HL-60/S4 (cell line): ENCODE measurements around the gene NIM1K.
"Not testable (repeated sequence)": the region's sequence is repeated elsewhere in the genome, so short reads cannot be mapped to it uniquely, and the experiment has no call there.

Experiments used
- in situ Hi-C: fragments of 300-500 bp; cut with MboI; formaldehyde crosslinking; loops from 2 replicates; pipeline ENCODE4 v1.14.3; 2022; ENCODE audit warnings: low sequenced_read_pairs

The NIM1K gene

GRCh38 chr5:43227655-43228054 is 35.6 kb downstream of the NIM1K start:
- in situ Hi-C loops = no loop called here

GRCh38 chr5:43230707-43231106 is 38.7 kb downstream of the NIM1K start:
- in situ Hi-C loops = no loop called here

GRCh38 chr5:43231977-43232376 is 40.0 kb downstream of the NIM1K start:
- in situ Hi-C loops = no loop called here

- in situ Hi-C loops = no loop called here
Observed at GRCh38 chr5:43232943-43233833, 41.2 kb downstream of the NIM1K start.

DNA sequence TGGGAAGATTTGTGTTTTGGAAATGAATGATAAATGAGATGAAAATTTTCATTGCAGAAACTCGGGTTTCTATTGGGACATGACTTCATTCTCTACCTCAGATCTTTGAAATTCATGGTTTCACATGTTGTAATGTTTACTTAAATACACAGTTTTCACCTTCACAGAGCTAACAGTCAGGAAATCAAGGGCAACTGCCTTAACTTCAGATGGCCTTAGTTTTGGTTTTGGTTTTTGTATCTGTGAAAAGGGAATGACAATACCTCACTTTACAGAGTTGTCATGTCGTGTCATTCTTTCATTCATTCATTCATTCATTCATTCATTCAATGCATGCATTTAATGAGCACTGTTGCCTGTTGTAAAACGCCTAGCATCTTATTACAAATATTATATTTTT is 41.9 kb downstream of the NIM1K start:
- in situ Hi-C loops = no loop called here

GRCh38 chr5:43236653-43237355 is 44.8 kb downstream of the NIM1K start:
- in situ Hi-C loops = no loop called here

- in situ Hi-C loops = no loop called here
Observed at GRCh38 chr5:43242196-43242595, 50.2 kb downstream of the NIM1K start.

GRCh38 chr5:43243270-43243669 is 51.2 kb downstream of the NIM1K start:
- in situ Hi-C loops = no loop called here

DNA sequence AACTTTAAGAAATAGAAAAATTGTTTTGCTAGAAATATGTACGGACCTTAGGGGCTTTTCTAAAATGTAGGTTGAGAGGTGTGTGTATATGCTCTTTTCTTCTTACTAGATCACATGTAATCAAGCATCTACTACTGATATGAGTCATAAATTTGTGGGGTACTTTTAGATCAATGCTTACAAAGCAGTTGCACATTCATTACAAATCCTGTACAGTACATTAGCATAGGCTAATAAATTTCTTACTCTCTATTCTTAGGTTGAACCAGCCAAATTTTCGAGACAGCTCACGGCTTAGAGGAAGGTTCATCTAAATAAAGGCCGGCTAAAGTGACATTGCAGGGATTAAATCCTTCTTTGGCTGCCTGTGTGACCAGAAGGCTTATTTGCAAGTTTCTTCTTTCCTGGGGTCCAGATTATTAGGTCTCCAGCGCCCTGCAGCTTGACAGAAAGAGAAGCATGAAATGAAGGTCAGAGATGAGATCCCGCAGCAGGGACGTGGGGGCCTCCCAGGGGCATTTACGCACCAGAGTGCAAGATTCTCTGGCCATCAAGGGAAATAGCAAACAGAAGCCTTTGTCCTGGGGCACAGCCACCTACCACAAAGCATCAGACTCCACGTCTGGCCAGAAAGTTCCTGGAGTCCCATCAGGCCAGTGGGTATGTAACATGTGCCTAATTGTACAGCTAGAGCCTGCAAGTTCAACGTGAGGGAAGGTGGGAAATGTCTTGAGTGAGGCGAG is 53.0 kb downstream of the NIM1K start:
- in situ Hi-C loops = no loop called here

DNA sequence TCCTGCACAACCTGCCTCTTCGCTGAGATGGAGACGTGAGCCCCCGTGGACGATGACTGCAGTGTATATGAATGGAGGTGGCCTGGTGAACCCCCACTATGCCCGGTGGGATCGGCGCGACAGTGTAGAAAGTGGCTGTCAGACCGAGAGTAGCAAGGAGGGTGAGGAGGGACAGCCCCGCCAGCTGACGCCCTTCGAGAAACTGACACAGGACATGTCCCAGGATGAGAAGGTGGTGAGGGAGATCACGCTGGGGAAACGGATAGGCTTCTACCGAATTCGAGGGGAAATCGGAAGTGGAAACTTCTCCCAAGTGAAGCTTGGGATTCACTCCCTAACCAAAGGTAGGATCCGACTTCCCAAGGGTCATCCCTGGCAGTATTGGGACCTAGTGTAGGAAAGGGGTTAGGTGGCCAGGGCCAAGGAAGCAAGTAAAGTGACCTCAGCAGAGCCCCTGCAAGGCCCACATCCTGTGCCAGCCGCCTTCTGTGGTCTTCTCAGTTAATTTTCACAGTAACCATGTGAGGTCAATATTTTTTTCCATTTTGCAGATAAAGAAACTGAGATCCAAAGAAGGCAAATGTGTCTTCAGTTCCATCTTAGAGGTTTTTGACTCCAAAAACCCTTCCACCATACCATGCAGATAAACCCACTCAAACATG is 53.8 kb downstream of the NIM1K start:
- in situ Hi-C loops = no loop called here

- in situ Hi-C loops = no loop called here
Observed at GRCh38 chr5:43251754-43252153, 59.7 kb downstream of the NIM1K start.

DNA sequence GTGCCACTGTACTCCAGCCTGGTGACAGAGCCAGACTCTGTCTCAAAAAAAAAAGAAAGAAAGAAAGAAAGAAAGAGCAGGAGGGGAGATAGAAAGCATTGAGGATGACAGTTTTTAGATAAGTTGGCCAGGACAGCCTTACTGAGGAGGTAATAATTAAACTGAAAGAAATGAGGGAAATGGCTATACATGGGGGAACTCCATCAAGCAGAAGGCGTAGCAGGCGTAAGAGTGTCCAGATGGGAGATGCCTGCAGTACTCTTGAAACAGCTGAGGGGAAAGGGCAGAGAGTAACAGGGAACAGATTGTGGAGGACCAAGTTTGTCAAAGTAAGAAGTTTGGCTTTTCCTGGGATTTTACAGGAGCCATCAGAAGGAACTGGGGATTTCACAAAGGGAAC is 63.7 kb downstream of the NIM1K start:
- in situ Hi-C loops = no loop called here

DNA sequence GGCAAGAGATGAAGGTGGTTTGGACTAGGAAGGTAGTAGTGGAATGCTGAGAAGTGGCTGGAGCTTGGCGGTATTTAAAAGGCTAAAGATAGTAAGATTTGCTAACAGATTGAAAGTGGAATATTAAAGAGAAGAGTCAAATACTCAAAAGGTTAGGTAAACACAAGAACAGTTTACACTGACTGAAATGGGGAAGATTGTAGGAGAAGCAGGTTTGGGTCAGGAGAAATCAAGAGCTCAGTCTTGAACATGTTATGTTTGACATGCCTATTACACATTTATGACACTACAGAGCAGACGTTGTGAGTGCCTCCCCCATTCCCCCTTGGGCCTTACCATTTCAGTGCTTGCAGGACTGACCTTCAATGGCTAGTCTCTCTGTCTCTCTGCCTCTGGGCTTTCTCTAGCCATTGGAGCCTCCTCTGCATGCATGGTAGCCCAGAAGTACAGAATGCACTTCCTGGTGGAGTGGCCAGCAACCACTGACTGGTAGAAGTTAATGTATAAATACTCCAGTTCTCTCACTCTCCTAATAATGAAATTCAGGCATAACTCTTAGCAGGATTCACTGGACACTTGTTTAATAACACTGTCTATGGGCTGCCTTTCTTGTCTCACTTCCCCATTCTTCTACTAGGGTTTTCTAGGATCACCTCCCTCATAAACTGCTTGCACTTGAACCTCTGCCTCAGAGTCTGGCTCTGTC is 64.4 kb downstream of the NIM1K start:
- in situ Hi-C loops = no loop called here

- in situ Hi-C loops = no loop called here
Observed at GRCh38 chr5:43258116-43258515, 66.1 kb downstream of the NIM1K start.

- in situ Hi-C loops = not testable (repeated sequence)
Observed at GRCh38 chr5:43262269-43262668, 70.2 kb downstream of the NIM1K start.

DNA sequence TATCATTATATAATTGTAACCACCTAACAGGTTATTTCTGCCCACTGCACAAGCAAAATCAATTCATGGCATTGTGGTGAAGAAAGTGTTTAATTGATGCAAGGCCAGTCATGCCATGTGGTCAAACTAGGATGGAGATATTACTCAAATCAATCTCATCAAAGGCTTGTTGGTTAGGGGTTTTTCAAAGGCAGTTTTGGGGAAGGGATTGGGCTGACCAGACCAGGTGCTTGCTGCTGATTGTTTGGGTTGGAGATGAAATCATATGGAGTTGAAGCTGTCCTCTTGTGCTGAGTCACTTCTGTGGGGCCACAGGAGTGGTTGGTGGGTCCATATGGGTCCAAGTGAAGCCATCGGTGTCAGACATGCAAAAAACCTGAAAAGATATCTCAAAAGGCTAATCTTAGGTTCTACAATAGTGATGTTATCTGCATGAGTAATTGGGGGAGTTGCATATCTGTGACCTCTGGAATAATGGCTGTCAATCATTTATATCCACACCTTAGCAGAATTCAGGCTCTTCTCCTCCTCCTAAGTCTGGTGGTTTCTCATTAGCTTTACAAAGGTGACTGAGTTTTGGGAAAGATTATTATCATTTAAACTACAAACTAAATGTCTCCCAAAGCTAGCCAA is 76.3 kb downstream of the NIM1K start:
- in situ Hi-C loops = no loop called here

DNA sequence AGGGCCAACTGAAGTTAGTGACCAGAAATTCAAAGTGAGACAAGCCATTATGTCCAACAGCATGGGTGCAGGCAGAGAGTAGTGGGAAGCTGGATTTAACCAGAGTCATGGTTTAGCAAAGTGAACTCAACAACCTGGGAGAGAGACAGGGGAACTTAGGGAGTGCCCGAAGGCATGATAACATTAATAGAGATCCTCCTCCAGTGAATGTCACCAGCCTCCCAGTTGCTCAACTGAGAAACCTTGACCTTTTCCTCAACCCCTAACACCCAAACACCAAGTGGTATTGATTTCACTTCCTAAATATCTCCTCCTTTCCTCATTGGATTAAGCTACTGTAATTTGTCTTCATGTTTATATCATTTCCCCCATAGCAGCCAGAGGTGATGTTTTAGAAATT is 78.6 kb downstream of the NIM1K start:
- in situ Hi-C loops = no loop called here

DNA sequence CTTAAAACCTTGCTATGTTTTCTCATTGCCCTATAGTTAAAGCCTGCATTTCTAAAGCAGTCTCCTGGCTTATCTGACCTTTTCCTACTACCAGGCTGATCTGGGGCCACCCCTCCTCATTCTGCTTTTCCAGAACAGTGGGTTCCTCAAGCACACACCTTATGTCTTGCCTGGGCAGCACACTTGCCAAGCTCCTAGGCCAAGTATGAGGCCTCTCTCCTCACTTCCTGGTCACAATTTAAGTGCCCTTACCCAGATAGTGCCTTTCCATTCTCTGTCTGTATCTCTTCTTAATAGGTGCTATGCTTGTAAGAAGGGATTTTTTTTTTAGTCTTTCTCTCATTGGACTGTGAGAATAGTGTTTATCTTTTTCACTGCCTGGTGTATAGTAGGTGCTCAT is 81.5 kb downstream of the NIM1K start:
- in situ Hi-C loops = no loop called here

DNA sequence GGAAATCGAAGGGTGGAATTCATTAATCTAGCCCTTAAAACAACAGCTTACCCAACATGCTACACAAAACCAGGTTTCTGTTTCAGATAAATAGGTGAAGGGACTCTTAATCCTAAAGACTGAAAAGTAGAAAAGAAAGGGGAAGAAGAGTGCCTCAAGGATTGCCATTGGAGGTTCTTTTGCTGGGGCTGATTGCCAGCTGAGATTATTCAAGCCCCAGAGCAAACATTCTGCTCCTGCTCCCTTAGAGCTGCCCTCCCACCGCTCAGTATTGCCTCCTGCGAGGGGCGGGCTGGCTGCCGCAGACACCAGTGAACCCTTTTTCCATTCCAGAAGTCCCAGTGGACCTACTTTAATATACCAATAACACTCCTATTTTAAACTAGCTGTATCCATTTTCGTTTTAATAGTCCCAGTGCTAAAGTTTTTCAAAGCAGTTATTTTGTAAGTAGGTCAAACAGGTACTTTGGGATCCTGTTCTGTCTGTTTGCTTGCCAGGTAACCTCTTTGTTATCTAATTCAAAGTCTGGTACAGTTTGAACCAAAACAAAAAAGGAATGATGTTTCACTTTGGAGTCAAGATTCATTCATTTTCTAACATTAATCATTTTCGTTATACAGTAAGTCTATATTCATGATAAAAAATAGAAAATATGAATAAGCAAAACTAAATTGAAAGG is 82.5 kb downstream of the NIM1K start:
- in situ Hi-C loops = no loop called here
